A673 (cell line): Measurements from ENCODE around the gene CNGA4.

Experiments used
- CTCF ChIP-seq: fragments of 300-800, 200-600 bp; sonication (generic); conservative IDR thresholded peaks from 2 replicates; pipeline ENCODE4 v1.5.1; 2017; ENCODE audit warnings: low read depth, mild to moderate bottlenecking, antibody characterized with exemption, low read length, moderate library complexity, mixed read lengths
- EZH2 ChIP-seq: fragments of 200-600 bp; sonication (generic); IDR thresholded peaks from 2 replicates; pipeline ENCODE4 v1.6.1; 2017; ENCODE audit warnings: borderline replicate concordance, low read depth, mild to moderate bottlenecking, mixed read lengths, antibody characterized with exemption, low read length; ENCODE audit not compliant: poor library complexity, severe bottlenecking

- TF ChIP-seq EZH2 (no peak), CTCF (no peak)
Measured at GRCh38 chr11:6216501-6216900, 22.4 kb upstream of the CNGA4 start.
